B cell (primary cell): ENCODE results near the gene PCDHAC2. TPM values are rescaled to one million over a fixed set of nuclear protein-coding genes. Genes with fewer than 3 reads are reported as not detected.

Experiments used
- ATAC-seq: fragments of 200-7000 bp; cut with Tn5 transposase; one replicate; pipeline ENCODE4 v1.10.0; 2021; ENCODE audit warnings: low read depth, mild to moderate bottlenecking, moderate number of reproducible peaks, moderate library complexity
- CTCF ChIA-PET: fragments of 350-600 bp; sonication (Branson Sonifier 250); formaldehyde crosslinking; loops from one replicate; lab custom pipeline; 2021; ENCODE audit warnings: antibody characterized with exemption, inconsistent platforms; lab: Charles Lee
- POLR2A ChIA-PET: fragments of 350-600 bp; sonication (Branson Sonifier 250); formaldehyde crosslinking; loops from one replicate; lab custom pipeline; 2021; ENCODE audit warnings: antibody characterized with exemption; lab: Charles Lee
- DNase-seq: peaks from one replicate; pipeline ENCODE4 v3.0.0; 2013
- H2AFZ ChIP-seq: 2 replicates; pipeline ENCODE4 v1.6.1; 2012; ENCODE audit warnings: mild to moderate bottlenecking, low read depth, low read length; ENCODE audit not compliant: insufficient read depth, poor library complexity, severe bottlenecking
- H3K27ac ChIP-seq, 2 donors: 1 replicate in 1 of 2; 2 replicates in 1 of 2; pipeline ENCODE4 v1.5.1; 2012 to 2013; ENCODE audit warnings: low read length in 2 of 2, mild to moderate bottlenecking in 2 of 2, moderate library complexity in 1 of 2
- H3K27me3 ChIP-seq, 4 experiments: fragments of 200-600 bp in 1 of 4; sonication (generic) in 1 of 4; replicated peaks in 1 of 4; 1 replicate in 2 of 4; 2 replicates in 2 of 4; pipeline versions ENCODE4 v1.6.1 to v1.7.0; 2013 to 2016; ENCODE audit warnings: low read length in 3 of 4, mild to moderate bottlenecking in 2 of 4, mixed read lengths in 1 of 4, moderate library complexity in 1 of 4; ENCODE audit not compliant: insufficient read depth in 4 of 4, control insufficient read depth in 3 of 4; ENCODE audit errors: control extremely low read depth in 1 of 4
- H3K36me3 ChIP-seq, 2 experiments: replicated peaks in 1 of 2; 1 replicate in 1 of 2; 2 replicates in 1 of 2; pipeline versions ENCODE4 v1.6.1 to v1.7.1; 2013; ENCODE audit warnings: low read length in 1 of 2; ENCODE audit not compliant: insufficient read depth in 2 of 2, control insufficient read depth in 1 of 2; ENCODE audit errors: control extremely low read depth in 1 of 2, extremely low read depth in 1 of 2
- H3K4me1 ChIP-seq, 2 donors: fragments of 200-600 bp in 1 of 2; sonication (generic) in 1 of 2; 1 replicate in 1 of 2; 2 replicates in 1 of 2; pipeline versions ENCODE4 v1.5.1 to v1.6.1; 2013 to 2017; ENCODE audit warnings: low read length in 2 of 2; ENCODE audit not compliant: control insufficient read depth in 2 of 2, insufficient read depth in 2 of 2
- H3K4me2 ChIP-seq: replicated peaks from 2 replicates; pipeline ENCODE3; 2012; ENCODE audit warnings: mild to moderate bottlenecking, low read depth, low read length; ENCODE audit not compliant: poor library complexity, severe bottlenecking
- H3K4me3 ChIP-seq, 5 experiments: fragments of 200-600 bp in 1 of 5; sonication (generic) in 1 of 5; 1 replicate in 3 of 5; 2 replicates in 2 of 5; pipeline versions ENCODE4 v1.5.1 to v1.7.0; 2011 to 2016; ENCODE audit warnings: low read length in 4 of 5, mild to moderate bottlenecking in 4 of 5, low read depth in 2 of 5, control low read depth in 1 of 5, moderate library complexity in 1 of 5; ENCODE audit not compliant: insufficient read depth in 1 of 5; ENCODE audit errors: control extremely low read depth in 1 of 5, extremely low read depth in 1 of 5
- H3K79me2 ChIP-seq: fragments of 200-600 bp; sonication (generic); one replicate; pipeline ENCODE4 v1.6.0; 2016; ENCODE audit warnings: low read length; ENCODE audit not compliant: control insufficient read depth, insufficient read depth
- H3K9ac ChIP-seq: fragments of 200-600 bp; sonication (generic); 2 replicates; pipeline ENCODE4 v1.6.1; 2017; ENCODE audit warnings: mild to moderate bottlenecking, low read length, moderate library complexity
- H3K9me3 ChIP-seq, 3 donors: one replicate each; pipeline versions ENCODE4 v1.6.1 to v1.7.1; 2013; ENCODE audit warnings: low read length in 2 of 3; ENCODE audit not compliant: control insufficient read depth in 2 of 3, insufficient read depth in 1 of 3; ENCODE audit errors: control extremely low read depth in 1 of 3
- H4K20me1 ChIP-seq: 2 replicates; pipeline ENCODE4 v1.6.0; 2012; ENCODE audit warnings: mild to moderate bottlenecking, low read length; ENCODE audit not compliant: insufficient read depth, control insufficient read depth, poor library complexity, severe bottlenecking
- H3K27ac Mint-ChIP-seq: one replicate; pipeline ENCODE4 v1.8.0; 2021; ENCODE audit warnings: mixed read lengths
- H3K27me3 Mint-ChIP-seq: one replicate; pipeline ENCODE4 v1.8.0; 2021; ENCODE audit warnings: mixed read lengths
- H3K4me1 Mint-ChIP-seq: one replicate; pipeline ENCODE4 v1.8.0; 2021; ENCODE audit warnings: mixed read lengths
- H3K4me3 Mint-ChIP-seq: one replicate; pipeline ENCODE4 v1.8.0; 2021; ENCODE audit warnings: mixed read lengths
- H3K9me3 Mint-ChIP-seq: one replicate; pipeline ENCODE4 v1.8.0; 2022; ENCODE audit warnings: mixed read lengths; ENCODE audit not compliant: insufficient read depth
- EZH2 ChIP-seq: IDR thresholded peaks from 2 replicates; pipeline ENCODE4 v1.6.1; 2012; ENCODE audit warnings: borderline replicate concordance, low read depth, mild to moderate bottlenecking, moderate library complexity, low read length; ENCODE audit not compliant: insufficient read depth, poor library complexity, severe bottlenecking
- WGBS: methylation state at CpG from one replicate; pipeline ENCODE4 v1.1.5; 2013; ENCODE audit warnings: missing lambda C conversion rate; ENCODE audit not compliant: insufficient coverage; 5-methylcytosine and 5-hydroxymethylcytosine counted together
- intact Hi-C: fragments of 100-400 bp; cut with micrococcal nuclease; formaldehyde crosslinking; loops from one replicate; pipeline ENCODE4 v1.10.0; 2022
- polyA plus RNA-seq: library from polyadenylated mRNA; depleted of rRNA; stranded (reverse); fragments of >200 nt; gene quantifications from 2 replicates; pipeline ENCODE4 v1.2.3, GENCODE V29; 2012
- total RNA-seq, 2 donors: library from RNA; stranded (reverse); fragments of 120-200 nt in 1 of 2; gene quantifications; 1 replicate in 1 of 2; 2 replicates in 1 of 2; pipeline versions ENCODE4 v1.2.3 to v1.2.4, GENCODE V29; 2013 to 2022
- TF ChIP-seq, protein P1 (sequence below): fragments of 200-600 bp; IDR thresholded peaks from one replicate; pipeline ENCODE4 v1.8.0; 2022; ENCODE audit warnings: antibody characterized with exemption, mild to moderate bottlenecking

PCDHAC2 gene
- total and polyA plus RNA-seq, 2 donors (not counting 1 experiment from before 2014, with no cell fraction given), result not detected

DNA sequence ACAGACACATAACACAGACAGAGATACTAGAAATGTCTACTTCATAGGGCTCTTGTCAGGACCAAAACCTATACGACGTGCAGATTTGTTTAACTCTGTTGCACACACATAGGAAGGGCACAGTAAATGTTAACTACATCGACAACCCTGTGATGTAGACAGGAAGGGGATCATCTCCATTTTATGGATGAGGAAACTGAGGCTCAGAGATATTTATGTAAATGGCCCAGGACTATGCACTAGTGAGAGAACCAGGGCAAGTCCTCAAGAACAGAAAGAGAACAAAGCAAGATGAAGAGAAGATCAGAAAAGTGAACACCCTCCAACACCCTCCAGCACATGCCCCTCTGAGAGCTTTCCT, 36.3 kb downstream of the PCDHAC2 start:
- DNase-seq (no peak), ATAC-seq (no peak)
- H3K27me3 Mint-ChIP-seq, result peaks cover 32% of the 10 kb centered on the region
- Histone ChIP-seq H3K27me3 (peaks cover 0 to 13% (median 9%) of the 10 kb centered on the region in 4 experiments), H3K4me2 (no peak overlapping the region), H2AFZ (no peak overlapping the region), H3K4me1 (peaks cover 0 to 7% of the 10 kb centered on the region in 2 donors), H3K79me2 (no peaks in the 10 kb centered on the region), H3K9ac (no peak overlapping the region), H3K36me3 (no peaks in the 10 kb centered on the region), H4K20me1 (no peaks in the 10 kb centered on the region), H3K9me3 (no peaks in the 10 kb centered on the region), H3K4me3 (no peak overlapping the region), H3K27ac (no peak overlapping the region)
- ChIA-PET CTCF (no interaction called here), POLR2A (no interaction called here)
- 47% methylated on average over 3 of the region's 3 CpGs for WGBS
- H3K27ac Mint-ChIP-seq, result no peak overlapping the region
- no peak overlapping the region for H3K4me3 Mint-ChIP-seq
- intact Hi-C loops, result no loop called here
- peaks cover 3% of the 10 kb centered on the region for H3K4me1 Mint-ChIP-seq
- no peaks in the 10 kb centered on the region for H3K9me3 Mint-ChIP-seq
- TF ChIP-seq, protein P1, sequence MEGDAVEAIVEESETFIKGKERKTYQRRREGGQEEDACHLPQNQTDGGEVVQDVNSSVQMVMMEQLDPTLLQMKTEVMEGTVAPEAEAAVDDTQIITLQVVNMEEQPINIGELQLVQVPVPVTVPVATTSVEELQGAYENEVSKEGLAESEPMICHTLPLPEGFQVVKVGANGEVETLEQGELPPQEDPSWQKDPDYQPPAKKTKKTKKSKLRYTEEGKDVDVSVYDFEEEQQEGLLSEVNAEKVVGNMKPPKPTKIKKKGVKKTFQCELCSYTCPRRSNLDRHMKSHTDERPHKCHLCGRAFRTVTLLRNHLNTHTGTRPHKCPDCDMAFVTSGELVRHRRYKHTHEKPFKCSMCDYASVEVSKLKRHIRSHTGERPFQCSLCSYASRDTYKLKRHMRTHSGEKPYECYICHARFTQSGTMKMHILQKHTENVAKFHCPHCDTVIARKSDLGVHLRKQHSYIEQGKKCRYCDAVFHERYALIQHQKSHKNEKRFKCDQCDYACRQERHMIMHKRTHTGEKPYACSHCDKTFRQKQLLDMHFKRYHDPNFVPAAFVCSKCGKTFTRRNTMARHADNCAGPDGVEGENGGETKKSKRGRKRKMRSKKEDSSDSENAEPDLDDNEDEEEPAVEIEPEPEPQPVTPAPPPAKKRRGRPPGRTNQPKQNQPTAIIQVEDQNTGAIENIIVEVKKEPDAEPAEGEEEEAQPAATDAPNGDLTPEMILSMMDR, result no peak
- no peak for TF ChIP-seq EZH2

DNA sequence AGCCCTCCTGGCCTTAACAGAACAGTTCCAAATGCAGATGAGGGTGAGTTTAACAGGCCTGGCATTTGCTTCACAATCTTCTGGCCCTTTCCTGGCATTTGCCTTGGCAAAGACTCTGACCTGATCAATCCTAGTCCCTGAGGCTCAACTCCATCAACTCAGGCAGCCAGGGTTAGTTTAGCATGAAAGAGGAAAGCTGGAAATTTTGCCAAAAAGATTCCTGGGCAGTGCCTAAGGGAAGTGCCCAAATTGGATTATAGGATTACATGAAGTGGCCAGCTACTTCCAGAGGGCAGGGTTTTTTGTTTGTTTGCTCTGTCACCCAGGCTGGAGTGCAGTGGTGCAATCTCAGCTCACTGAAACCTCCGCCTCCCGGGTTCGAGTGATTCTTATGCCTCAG, 36.8 kb downstream of the PCDHAC2 start:
- Mint-ChIP-seq H3K9me3 (no peaks in the 10 kb centered on the region), H3K4me1 (peaks cover 3% of the 10 kb centered on the region), H3K27me3 (peaks cover 32% of the 10 kb centered on the region), H3K27ac (no peak overlapping the region), H3K4me3 (no peak overlapping the region)
- H3K9ac ChIP-seq, result no peak overlapping the region
- H3K27ac ChIP-seq, result no peak overlapping the region
- no peak overlapping the region for H2AFZ ChIP-seq
- H3K36me3 ChIP-seq, result no peaks in the 10 kb centered on the region
- DNase-seq, result no peak
- ChIA-PET CTCF (no interaction called here), POLR2A (no interaction called here)
- 88% methylated on average over 3 of the region's 3 CpGs for whole genome bisulfite sequencing
- no peaks in the 10 kb centered on the region for H4K20me1 ChIP-seq
- no peak for ATAC-seq
- no peaks in the 10 kb centered on the region for H3K9me3 ChIP-seq
- intact Hi-C loops, result no loop called here
- H3K4me3 ChIP-seq, result no peak overlapping the region
- H3K4me2 ChIP-seq, result no peak overlapping the region
- H3K27me3 ChIP-seq, result peaks cover 0 to 13% (median 9%) of the 10 kb centered on the region in 4 experiments
- TF ChIP-seq EZH2, result no peak
- TF ChIP-seq, protein P1, result no peak
- peaks cover 0 to 7% of the 10 kb centered on the region in 2 donors for H3K4me1 ChIP-seq
- H3K79me2 ChIP-seq, result no peaks in the 10 kb centered on the region
